H1 (cell line): ENCODE results near the gene CUEDC2. TPM values are rescaled to one million over a fixed set of nuclear protein-coding genes. Genes with fewer than 3 reads are reported as not detected.

ENCODE experiments used
- CTCF ChIA-PET: fragments of 300-600 bp; sonication (Branson Sonifier 250); formaldehyde crosslinking; loops from one replicate; lab custom pipeline; 2021; ENCODE audit not compliant: partially characterized antibody; lab: Charles Lee
- POLR2A ChIA-PET: fragments of 300-600 bp; sonication (Branson Sonifier 250); formaldehyde crosslinking; loops from one replicate; lab custom pipeline; 2021; ENCODE audit warnings: inconsistent platforms; ENCODE audit not compliant: partially characterized antibody; lab: Charles Lee
- DNase-seq, 2 experiments: peaks; one replicate each; pipeline versions ENCODE4 v3.0.0 to v3.0.0-alpha.2; 2010 to 2022; ENCODE audit warnings: low spot score in 2 of 2, low read depth in 1 of 2, mixed read lengths in 1 of 2
- FAIRE-seq: peaks from 2 replicates; lab custom pipeline; 2011; peaks lifted over from hg19 to GRCh38; lab: Jason Lieb, UNC
- H2AFZ ChIP-seq: 2 replicates; pipeline ENCODE4 v1.8.1; 2012; ENCODE audit warnings: low read length, inconsistent platforms
- H2AK5ac ChIP-seq: 2 replicates; pipeline ENCODE4 v1.6.1; 2013; ENCODE audit warnings: low read depth, low read length
- H2BK120ac ChIP-seq: replicated peaks from 2 replicates; pipeline ENCODE3; 2013; ENCODE audit warnings: low read depth, low read length, inconsistent platforms
- H2BK12ac ChIP-seq: 2 replicates; pipeline ENCODE4 v1.6.1; 2013; ENCODE audit warnings: low read depth, low read length
- H2BK15ac ChIP-seq: 2 replicates; pipeline ENCODE4 v1.6.1; 2013; ENCODE audit warnings: low read length
- H2BK20ac ChIP-seq: 2 replicates; pipeline ENCODE4 v1.6.1; 2013; ENCODE audit warnings: low read length
- H2BK5ac ChIP-seq: 2 replicates; pipeline ENCODE4 v1.6.1; 2013; ENCODE audit warnings: low read depth, low read length
- H3K14ac ChIP-seq: 2 replicates; pipeline ENCODE4 v1.6.1; 2013; ENCODE audit warnings: inconsistent platforms; ENCODE audit not compliant: insufficient read length
- H3K18ac ChIP-seq: 2 replicates; pipeline ENCODE4 v1.6.1; 2013; ENCODE audit warnings: low read length; ENCODE audit errors: extremely low read depth
- H3K23ac ChIP-seq: 2 replicates; pipeline ENCODE4 v1.6.1; 2013; ENCODE audit warnings: inconsistent platforms; ENCODE audit not compliant: insufficient read length
- H3K23me2 ChIP-seq: 2 replicates; pipeline ENCODE4 v1.6.1; 2013; ENCODE audit warnings: low read depth, low read length
- H3K27ac ChIP-seq: 2 replicates; pipeline ENCODE4 v1.6.1; 2011; ENCODE audit warnings: low read depth, low read length, inconsistent platforms
- H3K27me3 ChIP-seq, 4 experiments: replicated peaks in 1 of 4; 1 replicate in 1 of 4; 2 replicates in 3 of 4; pipeline versions ENCODE4 v1.6.1 to v1.8.1; 2011 to 2013; ENCODE audit warnings: low read length in 3 of 4, mild to moderate bottlenecking in 3 of 4, inconsistent platforms in 2 of 4, mixed read lengths in 2 of 4, moderate library complexity in 1 of 4; ENCODE audit not compliant: control insufficient read depth in 3 of 4, insufficient read depth in 3 of 4; ENCODE audit errors: extremely low read depth in 1 of 4
- H3K36me3 ChIP-seq, 4 experiments: 2 replicates each; pipeline versions ENCODE4 v1.6.1 to v1.8.1; 2011 to 2013; ENCODE audit warnings: mild to moderate bottlenecking in 4 of 4, low read length in 3 of 4, moderate library complexity in 2 of 4, control low read depth in 1 of 4, inconsistent platforms in 1 of 4; ENCODE audit not compliant: insufficient read depth in 4 of 4, control insufficient read depth in 2 of 4
- H3K4ac ChIP-seq: replicated peaks from 2 replicates; pipeline ENCODE3; 2013; ENCODE audit warnings: low read length, low read depth, mixed read lengths, inconsistent platforms; ENCODE audit not compliant: insufficient read length
- H3K4me1 ChIP-seq, 4 experiments: replicated peaks in 1 of 4; 1 replicate in 1 of 4; 2 replicates in 3 of 4; pipeline versions ENCODE4 v1.6.1 to v1.8.1; 2011 to 2013; ENCODE audit warnings: low read length in 3 of 4, inconsistent platforms in 2 of 4, mixed read lengths in 1 of 4; ENCODE audit not compliant: insufficient read depth in 4 of 4, control insufficient read depth in 3 of 4
- H3K4me2 ChIP-seq, 2 experiments: 2 replicates each; pipeline versions ENCODE4 v1.6.1 to v1.8.1; 2011 to 2013; ENCODE audit warnings: low read depth in 2 of 2, low read length in 2 of 2, control low read depth in 1 of 2, inconsistent platforms in 1 of 2, mild to moderate bottlenecking in 1 of 2; ENCODE audit not compliant: insufficient read depth in 1 of 2
- H3K4me3 ChIP-seq, 4 experiments: fragments of 200-600, 300-600 bp in 1 of 4; sonication (generic), shearing (Covaris generic), sonication (Bioruptor Twin) in 1 of 4; 2 replicates each; pipeline versions ENCODE4 v1.5.1 to v1.8.1; 2011 to 2016; ENCODE audit warnings: low read length in 4 of 4, low read depth in 3 of 4, control low read depth in 2 of 4, inconsistent platforms in 2 of 4, mild to moderate bottlenecking in 2 of 4, mixed read lengths in 1 of 4, moderate library complexity in 1 of 4; ENCODE audit not compliant: insufficient read depth in 2 of 4; ENCODE audit errors: extremely low read depth in 1 of 4
- H3K56ac ChIP-seq: replicated peaks from 2 replicates; pipeline ENCODE3; 2013; ENCODE audit warnings: low read depth, mild to moderate bottlenecking, mixed read lengths, low read length, inconsistent platforms; ENCODE audit not compliant: insufficient read length
- H3K79me1 ChIP-seq: 2 replicates; pipeline ENCODE4 v1.6.1; 2013; ENCODE audit warnings: low read depth, low read length, control low read depth
- H3K79me2 ChIP-seq, 2 experiments: 2 replicates each; pipeline versions ENCODE4 v1.6.1 to v1.8.1; 2012 to 2013; ENCODE audit warnings: low read length in 2 of 2, mild to moderate bottlenecking in 2 of 2, inconsistent platforms in 1 of 2; ENCODE audit not compliant: insufficient read depth in 2 of 2, control insufficient read depth in 1 of 2
- H3K9ac ChIP-seq, 4 experiments: replicated peaks in 1 of 4; 1 replicate in 1 of 4; 2 replicates in 3 of 4; pipeline versions ENCODE4 v1.6.1 to v1.8.1; 2011 to 2013; ENCODE audit warnings: low read depth in 3 of 4, low read length in 3 of 4, control low read depth in 2 of 4, mild to moderate bottlenecking in 2 of 4, moderate library complexity in 2 of 4, inconsistent platforms in 1 of 4; ENCODE audit errors: extremely low read depth in 1 of 4
- H3K9me3 ChIP-seq, 2 experiments: 2 replicates each; pipeline versions ENCODE4 v1.6.1 to v1.8.1; 2012 to 2013; ENCODE audit warnings: mild to moderate bottlenecking in 2 of 2, moderate library complexity in 2 of 2, control low read depth in 1 of 2, inconsistent platforms in 1 of 2, low read depth in 1 of 2, low read length in 1 of 2, mixed read lengths in 1 of 2; ENCODE audit not compliant: insufficient read depth in 2 of 2
- H4K20me1 ChIP-seq, 2 experiments: replicated peaks in 1 of 2; 2 replicates each; pipeline versions ENCODE3 to v1.8.1; 2011 to 2013; ENCODE audit warnings: inconsistent platforms in 2 of 2, low read length in 2 of 2, mild to moderate bottlenecking in 1 of 2; ENCODE audit not compliant: insufficient read depth in 2 of 2, control insufficient read depth in 1 of 2
- H4K5ac ChIP-seq: 2 replicates; pipeline ENCODE4 v1.6.1; 2013; ENCODE audit warnings: low read length, low read depth, mixed read lengths, inconsistent platforms; ENCODE audit not compliant: insufficient read length
- H4K8ac ChIP-seq: 2 replicates; pipeline ENCODE4 v1.8.0; 2013; ENCODE audit warnings: mild to moderate bottlenecking, moderate library complexity, low read length, inconsistent platforms; ENCODE audit not compliant: insufficient read depth; ENCODE audit errors: extremely low read depth
- H4K91ac ChIP-seq: replicated peaks from 2 replicates; pipeline ENCODE3; 2013; ENCODE audit warnings: low read length, mixed read lengths, inconsistent platforms; ENCODE audit not compliant: insufficient read length
- CBX5 ChIP-seq: fragments of 300-800, 300-1000 bp; sonication (generic); IDR thresholded peaks from 2 replicates; pipeline ENCODE4 v1.7.1; 2016; ENCODE audit warnings: antibody characterized with exemption, low read length, low read depth
- CHD2 ChIP-seq: IDR thresholded peaks from 2 replicates; pipeline ENCODE4 v1.6.1; 2012; ENCODE audit warnings: low read length, improper control_type of control experiment
- CTCF ChIP-seq, 3 experiments: IDR thresholded peaks; 1 replicate in 2 of 3; 2 replicates in 1 of 3; pipeline versions ENCODE4 v1.5.1 to v1.6.1; 2011; ENCODE audit warnings: low read length in 3 of 3, mild to moderate bottlenecking in 3 of 3, inconsistent platforms in 2 of 3, low read depth in 1 of 3, moderate library complexity in 1 of 3; ENCODE audit not compliant: insufficient read depth in 1 of 3; ENCODE audit errors: control extremely low read depth in 1 of 3
- EGR1 ChIP-seq: IDR thresholded peaks from 2 replicates; pipeline ENCODE4 v1.6.1; 2011; ENCODE audit warnings: low read depth, low read length, borderline replicate concordance
- FOSL1 ChIP-seq: IDR thresholded peaks from 2 replicates; pipeline ENCODE4 v1.6.1; 2011; ENCODE audit warnings: mild to moderate bottlenecking, low read depth, low read length, moderate library complexity; ENCODE audit not compliant: insufficient read depth
- JUND ChIP-seq: IDR thresholded peaks from 2 replicates; pipeline ENCODE4 v1.6.1; 2011; ENCODE audit warnings: mild to moderate bottlenecking, improper control_type of control experiment, low read length
- KDM4A ChIP-seq: IDR thresholded peaks from one replicate; pipeline ENCODE4 v1.7.1; 2012; ENCODE audit warnings: low read depth, mild to moderate bottlenecking, moderate library complexity, low read length, inconsistent platforms; ENCODE audit not compliant: severe bottlenecking
- SP4 ChIP-seq: IDR thresholded peaks from 2 replicates; pipeline ENCODE4 v1.6.1; 2012; ENCODE audit warnings: low read length, inconsistent platforms
- TEAD4 ChIP-seq: IDR thresholded peaks from 2 replicates; pipeline ENCODE4 v1.6.1; 2012; ENCODE audit warnings: low read depth, low read length, inconsistent platforms, mixed read lengths
- WGBS, 2 experiments: shearing (Covaris generic) in 1 of 2; methylation state at CpG; one replicate each; pipeline versions ENCODE4 v1.1.6 to v1.1.7; 2013 to 2015; ENCODE audit warnings: low lambda C conversion rate in 2 of 2, mixed read lengths in 2 of 2, inconsistent platforms in 1 of 2, low coverage in 1 of 2, missing lambda C conversion rate in 1 of 2; ENCODE audit not compliant: insufficient replicate concordance in 2 of 2, insufficient coverage in 1 of 2, insufficient read length in 1 of 2; ENCODE audit errors: extremely low coverage in 1 of 2, missing lambda C conversion rate in 1 of 2; 5-methylcytosine and 5-hydroxymethylcytosine counted together
- polyA plus RNA-seq, 7 experiments: library from polyadenylated mRNA; depleted of rRNA in 3 of 7; stranded (reverse) in 5 of 7; unstranded in 2 of 7; fragments of >200 nt in 5 of 7; fragments of 200-250 nt in 2 of 7; gene quantifications; 1 replicate in 5 of 7; 2 replicates in 1 of 7; 4 replicates in 1 of 7; pipeline versions ENCODE4 v1.2.1 to v1.2.3, GENCODE V29; 2011 to 2013; ENCODE audit warnings: missing spikeins in 2 of 7, mixed read lengths in 2 of 7
- total RNA-seq: library from RNA; stranded (reverse); fragmentation: NEBNext Ultra II Directional; extraction: Animal tissue kit (Norgen Biotek cat#: 25700); gene quantifications from 2 replicates; pipeline ENCODE4 v1.2.1, GENCODE V29; 2021

The CUEDC2 gene
- total and polyA plus RNA-seq, 2 of the 8 experiments (the other 6 are each of a cell fraction or from before 2014, with no cell fraction given), result 41.7 to 55.2 TPM

GRCh38 chr10:102453502-102453901 lies 21.1 kb upstream of the CUEDC2 start:
- Histone ChIP-seq H3K9me3 (no peaks in the 10 kb centered on the region), H2BK15ac (no peak overlapping the region), H3K27ac (no peak overlapping the region), H2BK12ac (no peak overlapping the region), H3K23me2 (peaks cover 9% of the 10 kb centered on the region), H3K4ac (no peak overlapping the region), H3K4me3 (no peak overlapping the region), H2BK5ac (no peak overlapping the region), H3K27me3 (no peaks in the 10 kb centered on the region), H2AK5ac (no peak overlapping the region), H4K20me1 (peaks cover 0 to 2% of the 10 kb centered on the region in 2 experiments), H3K79me2 (peaks cover 0 to 18% of the 10 kb centered on the region in 2 experiments; a peak in 2 of 4 replicates), H3K79me1 (peaks cover 3% of the 10 kb centered on the region; the same call in 1 of the 2 replicates), H3K18ac (no peak overlapping the region), H3K23ac (no peak overlapping the region), H4K8ac (no peak overlapping the region), H3K14ac (no peak overlapping the region), H3K9ac (no peak overlapping the region), H3K4me1 (peaks cover 5 to 27% (median 18%) of the 10 kb centered on the region in 4 experiments), H4K5ac (no peak overlapping the region), H4K91ac (no peak overlapping the region), H2BK120ac (no peak overlapping the region), H3K36me3 (peaks cover 0 to 39% (median 6%) of the 10 kb centered on the region in 4 experiments; a peak in 5 of 8 replicates), H3K4me2 (no peak overlapping the region), H2BK20ac (no peak overlapping the region), H2AFZ (no peak overlapping the region), H3K56ac (no peak overlapping the region)
- POLR2A ChIA-PET, result interaction anchor here (0.6 to 6.7 kb wide), 6 partner anchors 9 to 149 kb away, joined by 3 to 75 read pairs (median 29); partner anchors contain the start of genes CUEDC2 and FBXL15
- no peak for FAIRE-seq
- TF ChIP-seq KDM4A, result no peak
- no peak for TF ChIP-seq FOSL1
- no peak for TF ChIP-seq TEAD4
- no peak for TF ChIP-seq SP4
- TF ChIP-seq CTCF (IDR thresholded peaks at IDR 0.05; ENCODE audit: control extremely low read depth in 1 of 3, insufficient read depth in 1 of 3, low read depth in 1 of 3, low read length in 3 of 3), result no peak
- no peak for TF ChIP-seq EGR1
- TF ChIP-seq CBX5, result no peak
- TF ChIP-seq JUND, result no peak
- no peak for TF ChIP-seq CHD2
- CTCF ChIA-PET, result interaction anchor here (0.6 to 4.7 kb wide), 11 partner anchors 8 to 305 kb away, joined by 3 to 23 read pairs (median 3); no protein-coding TSS in a partner anchor
- WGBS, 2 experiments, result 66% methylated on average over 4 of the region's 5 CpGs; no CpG with 5 or more reads in 1 of the 2 experiments
- no peak for DNase-seq
